H9 (cell line): ENCODE measurements around the gene KCNE1. TPM values are rescaled to one million over a fixed set of nuclear protein-coding genes. Genes with fewer than 3 reads are reported as not detected.
A peak's percentile ranks its signal among the peaks of the same experiment; 100 is the strongest.

Experiments used
- DNase-seq: peaks from one replicate; pipeline ENCODE4 v3.0.0-alpha.2; 2017
- H2AFZ ChIP-seq: one replicate; pipeline ENCODE4 v1.6.1; 2013; ENCODE audit warnings: mild to moderate bottlenecking, low read length, control low read depth, moderate library complexity
- H2AK5ac ChIP-seq: 2 replicates; pipeline ENCODE4 v1.6.1; 2013; ENCODE audit warnings: low read length, control low read depth, mixed read lengths; ENCODE audit not compliant: insufficient read length
- H2BK120ac ChIP-seq: one replicate; pipeline ENCODE4 v1.6.1; 2013; ENCODE audit warnings: low read depth, mild to moderate bottlenecking, low read length, control low read depth, inconsistent platforms; ENCODE audit not compliant: poor library complexity, severe bottlenecking
- H2BK12ac ChIP-seq: 2 replicates; pipeline ENCODE4 v1.6.1; 2013; ENCODE audit warnings: low read length, control low read depth, mixed read lengths, low read depth; ENCODE audit not compliant: insufficient read length
- H2BK15ac ChIP-seq: 2 replicates; pipeline ENCODE4 v1.6.1; 2013; ENCODE audit warnings: low read depth, low read length, control low read depth
- H2BK20ac ChIP-seq: one replicate; pipeline ENCODE4 v1.6.1; 2013; ENCODE audit warnings: low read depth, mild to moderate bottlenecking, low read length, control low read depth, inconsistent platforms; ENCODE audit not compliant: poor library complexity, severe bottlenecking
- H2BK5ac ChIP-seq: 2 replicates; pipeline ENCODE4 v1.6.1; 2013; ENCODE audit warnings: low read length, control low read depth, mixed read lengths; ENCODE audit not compliant: insufficient read length
- H3K14ac ChIP-seq: 2 replicates; pipeline ENCODE4 v1.6.1; 2013; ENCODE audit warnings: low read length, control low read depth; ENCODE audit not compliant: insufficient read depth
- H3K18ac ChIP-seq: 2 replicates; pipeline ENCODE4 v1.6.1; 2013; ENCODE audit warnings: low read depth, mild to moderate bottlenecking, mixed read lengths, low read length, control low read depth; ENCODE audit not compliant: insufficient read length
- H3K23ac ChIP-seq: 2 replicates; pipeline ENCODE4 v1.6.1; 2013; ENCODE audit warnings: low read length, control low read depth, mixed read lengths, low read depth; ENCODE audit not compliant: insufficient read length
- H3K23me2 ChIP-seq: 2 replicates; pipeline ENCODE4 v1.6.1; 2013; ENCODE audit warnings: low read depth, mild to moderate bottlenecking, mixed read lengths, low read length, control low read depth; ENCODE audit not compliant: insufficient read length, poor library complexity, severe bottlenecking
- H3K27ac ChIP-seq: 2 replicates; pipeline ENCODE4 v1.5.1; 2013; ENCODE audit warnings: low read length, control low read depth, mixed read lengths, low read depth; ENCODE audit not compliant: insufficient read length
- H3K27me3 ChIP-seq: 2 replicates; pipeline ENCODE4 v1.6.1; 2013; ENCODE audit warnings: low read length, control low read depth, inconsistent platforms; ENCODE audit not compliant: insufficient read depth
- H3K4ac ChIP-seq: 2 replicates; pipeline ENCODE4 v1.6.1; 2013; ENCODE audit warnings: low read depth, mild to moderate bottlenecking, control low read depth, inconsistent platforms, low read length, moderate library complexity
- H3K4me1 ChIP-seq: 2 replicates; pipeline ENCODE4 v1.6.1; 2013; ENCODE audit warnings: low read length, control low read depth, inconsistent platforms; ENCODE audit not compliant: insufficient read depth
- H3K4me2 ChIP-seq: 2 replicates; pipeline ENCODE4 v1.6.1; 2013; ENCODE audit warnings: low read length, control low read depth, mixed read lengths; ENCODE audit not compliant: insufficient read length, insufficient read depth
- H3K56ac ChIP-seq: 2 replicates; pipeline ENCODE4 v1.6.1; 2013; ENCODE audit warnings: low read depth, mild to moderate bottlenecking, mixed read lengths, low read length, control low read depth; ENCODE audit not compliant: insufficient read length
- H3K79me1 ChIP-seq: 2 replicates; pipeline ENCODE4 v1.6.1; 2013; ENCODE audit warnings: low read depth, mild to moderate bottlenecking, moderate library complexity, low read length, control low read depth, inconsistent platforms; ENCODE audit not compliant: insufficient read depth, poor library complexity, severe bottlenecking
- H3K79me2 ChIP-seq: 2 replicates; pipeline ENCODE4 v1.6.1; 2013; ENCODE audit warnings: low read length, control low read depth, inconsistent platforms; ENCODE audit not compliant: insufficient read depth
- H3K9ac ChIP-seq: 2 replicates; pipeline ENCODE4 v1.6.1; 2013; ENCODE audit warnings: low read length, control low read depth, mixed read lengths; ENCODE audit not compliant: insufficient read length; ENCODE audit errors: extremely low read depth
- H3K9me3 ChIP-seq: one replicate; pipeline ENCODE4 v1.6.1; 2013; ENCODE audit warnings: low read depth, low read length, inconsistent platforms; ENCODE audit not compliant: control insufficient read depth
- H3T11ph ChIP-seq: one replicate; pipeline ENCODE4 v1.6.1; 2013; ENCODE audit warnings: mild to moderate bottlenecking, low read length, control low read depth, inconsistent platforms
- H4K20me1 ChIP-seq: one replicate; pipeline ENCODE4 v1.6.1; 2013; ENCODE audit not compliant: control insufficient read depth, insufficient read length, insufficient read depth
- H4K5ac ChIP-seq: 2 replicates; pipeline ENCODE4 v1.6.1; 2013; ENCODE audit warnings: low read depth, mild to moderate bottlenecking, mixed read lengths, low read length, control low read depth; ENCODE audit not compliant: insufficient read length
- H4K8ac ChIP-seq: replicated peaks from 2 replicates; pipeline ENCODE4 v1.6.1; 2013; ENCODE audit warnings: low read length, control low read depth, mixed read lengths, low read depth; ENCODE audit not compliant: insufficient read length
- H4K91ac ChIP-seq: 2 replicates; pipeline ENCODE4 v1.6.1; 2013; ENCODE audit warnings: low read depth, mild to moderate bottlenecking, moderate library complexity, mixed read lengths, low read length, control low read depth; ENCODE audit not compliant: insufficient read length
- H3K27ac Mint-ChIP-seq, 3 experiments: 2 replicates in 2 of 3; 3 replicates in 1 of 3; pipeline ENCODE4 v1.8.0; 2020 to 2021; ENCODE audit warnings: mixed read lengths in 3 of 3, mild to moderate bottlenecking in 1 of 3, moderate library complexity in 1 of 3
- H3K27me3 Mint-ChIP-seq: 2 replicates; pipeline ENCODE4 v1.8.0; 2021; ENCODE audit warnings: low read depth, mild to moderate bottlenecking, moderate library complexity, mixed read lengths
- H3K36me3 Mint-ChIP-seq, 3 experiments: 2 replicates in 2 of 3; 3 replicates in 1 of 3; pipeline ENCODE4 v1.8.0; 2020 to 2021; ENCODE audit warnings: low read depth in 3 of 3, mixed read lengths in 3 of 3; ENCODE audit not compliant: insufficient read depth in 1 of 3
- H3K4me1 Mint-ChIP-seq, 2 experiments: 2 replicates each; pipeline ENCODE4 v1.8.0; 2020; ENCODE audit warnings: mixed read lengths in 2 of 2
- H3K4me3 Mint-ChIP-seq, 2 experiments: 2 replicates in 1 of 2; 3 replicates in 1 of 2; pipeline ENCODE4 v1.8.0; 2020 to 2021; ENCODE audit warnings: mild to moderate bottlenecking in 2 of 2, mixed read lengths in 2 of 2, moderate library complexity in 1 of 2
- H3K9me3 Mint-ChIP-seq, 2 experiments: 2 replicates in 1 of 2; 3 replicates in 1 of 2; pipeline ENCODE4 v1.8.0; 2020; ENCODE audit warnings: mild to moderate bottlenecking in 2 of 2, mixed read lengths in 2 of 2, moderate library complexity in 1 of 2
- WGBS: extraction: QIAGEN DNeasy Blood & Tissue Kit; methylation state at CpG from one replicate; pipeline ENCODE4 v1.1.7; 2013; ENCODE audit warnings: missing lambda C conversion rate, low lambda C conversion rate, mixed read lengths; ENCODE audit not compliant: insufficient read length; ENCODE audit errors: extremely low coverage; 5-methylcytosine and 5-hydroxymethylcytosine counted together
- total RNA-seq: library from RNA; stranded (reverse); gene quantifications from 2 replicates; pipeline ENCODE4 v1.2.1, GENCODE V29; 2021
- TF ChIP-seq, protein P1 (sequence below): fragments of 200-600 bp; sonication (generic); conservative IDR thresholded peaks from 3 replicates; pipeline ENCODE4 v1.8.0; 2021; ENCODE audit warnings: antibody characterized with exemption, mild to moderate bottlenecking

The KCNE1 gene
- total RNA-seq, 1 experiment from 2014 or later, result 0.28 TPM

- H3K27ac ChIP-seq, result no peak overlapping the region
- Mint-ChIP-seq H3K27me3 (peaks cover 2% of the 10 kb centered on the region; the same call in 1 of the 2 replicates), H3K36me3 (no peaks in the 10 kb centered on the region; a peak in 1 of 7 replicates), H3K27ac (peak overlapping the region in 1 of 3 experiments; percentile 23; a peak in 1 of 7 replicates), H3K9me3 (no peaks in the 10 kb centered on the region; a peak in 2 of 5 replicates), H3K4me3 (no peak overlapping the region; a peak in 1 of 5 replicates), H3K4me1 (peaks cover 11 to 12% of the 10 kb centered on the region in 2 experiments)
- no peak overlapping the region for H3K56ac ChIP-seq
- H3T11ph ChIP-seq, result no peak overlapping the region
- H3K18ac ChIP-seq, result no peak overlapping the region
- peaks cover 2% of the 10 kb centered on the region; the same call in 1 of the 2 replicates for H3K4me1 ChIP-seq
- H2BK120ac ChIP-seq, result no peak overlapping the region
- H3K4ac ChIP-seq, result no peak overlapping the region
- no peak overlapping the region for H2BK15ac ChIP-seq
- no peak overlapping the region for H2BK20ac ChIP-seq
- H3K9ac ChIP-seq, result no peak overlapping the region
- TF ChIP-seq, protein P1, sequence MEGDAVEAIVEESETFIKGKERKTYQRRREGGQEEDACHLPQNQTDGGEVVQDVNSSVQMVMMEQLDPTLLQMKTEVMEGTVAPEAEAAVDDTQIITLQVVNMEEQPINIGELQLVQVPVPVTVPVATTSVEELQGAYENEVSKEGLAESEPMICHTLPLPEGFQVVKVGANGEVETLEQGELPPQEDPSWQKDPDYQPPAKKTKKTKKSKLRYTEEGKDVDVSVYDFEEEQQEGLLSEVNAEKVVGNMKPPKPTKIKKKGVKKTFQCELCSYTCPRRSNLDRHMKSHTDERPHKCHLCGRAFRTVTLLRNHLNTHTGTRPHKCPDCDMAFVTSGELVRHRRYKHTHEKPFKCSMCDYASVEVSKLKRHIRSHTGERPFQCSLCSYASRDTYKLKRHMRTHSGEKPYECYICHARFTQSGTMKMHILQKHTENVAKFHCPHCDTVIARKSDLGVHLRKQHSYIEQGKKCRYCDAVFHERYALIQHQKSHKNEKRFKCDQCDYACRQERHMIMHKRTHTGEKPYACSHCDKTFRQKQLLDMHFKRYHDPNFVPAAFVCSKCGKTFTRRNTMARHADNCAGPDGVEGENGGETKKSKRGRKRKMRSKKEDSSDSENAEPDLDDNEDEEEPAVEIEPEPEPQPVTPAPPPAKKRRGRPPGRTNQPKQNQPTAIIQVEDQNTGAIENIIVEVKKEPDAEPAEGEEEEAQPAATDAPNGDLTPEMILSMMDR, result no peak
- no peaks in the 10 kb centered on the region for H3K79me2 ChIP-seq
- no peak overlapping the region for H3K14ac ChIP-seq
- no peak overlapping the region for H2BK12ac ChIP-seq
- H2AFZ ChIP-seq, result no peak overlapping the region
- H3K23me2 ChIP-seq, result no peaks in the 10 kb centered on the region
- no peak overlapping the region for H4K91ac ChIP-seq
- WGBS, result no CpG with 5 or more reads among the region's 8 CpGs
- no peaks in the 10 kb centered on the region for H3K9me3 ChIP-seq
- no peaks in the 10 kb centered on the region for H4K20me1 ChIP-seq
- no peak overlapping the region for H4K8ac ChIP-seq
- DNase-seq, result no peak
- no peaks in the 10 kb centered on the region for H3K79me1 ChIP-seq
- no peak overlapping the region for H4K5ac ChIP-seq
- no peak overlapping the region for H3K4me2 ChIP-seq
- no peak overlapping the region for H2AK5ac ChIP-seq
- H3K27me3 ChIP-seq, result no peaks in the 10 kb centered on the region
- H3K23ac ChIP-seq, result no peak overlapping the region
- no peak overlapping the region for H2BK5ac ChIP-seq
Observed at GRCh38 chr21:34536311-34536710, 24.3 kb upstream of the KCNE1 start.
